UCSD-AML1 (cell line): ENCODE results near the gene GPS1.

Experiments used
- DNase-seq: peaks from one replicate; lab custom pipeline; 2025; ENCODE audit not compliant: unreplicated experiment; lab: John Stamatoyannopoulos, UW

Gene GPS1

DNA sequence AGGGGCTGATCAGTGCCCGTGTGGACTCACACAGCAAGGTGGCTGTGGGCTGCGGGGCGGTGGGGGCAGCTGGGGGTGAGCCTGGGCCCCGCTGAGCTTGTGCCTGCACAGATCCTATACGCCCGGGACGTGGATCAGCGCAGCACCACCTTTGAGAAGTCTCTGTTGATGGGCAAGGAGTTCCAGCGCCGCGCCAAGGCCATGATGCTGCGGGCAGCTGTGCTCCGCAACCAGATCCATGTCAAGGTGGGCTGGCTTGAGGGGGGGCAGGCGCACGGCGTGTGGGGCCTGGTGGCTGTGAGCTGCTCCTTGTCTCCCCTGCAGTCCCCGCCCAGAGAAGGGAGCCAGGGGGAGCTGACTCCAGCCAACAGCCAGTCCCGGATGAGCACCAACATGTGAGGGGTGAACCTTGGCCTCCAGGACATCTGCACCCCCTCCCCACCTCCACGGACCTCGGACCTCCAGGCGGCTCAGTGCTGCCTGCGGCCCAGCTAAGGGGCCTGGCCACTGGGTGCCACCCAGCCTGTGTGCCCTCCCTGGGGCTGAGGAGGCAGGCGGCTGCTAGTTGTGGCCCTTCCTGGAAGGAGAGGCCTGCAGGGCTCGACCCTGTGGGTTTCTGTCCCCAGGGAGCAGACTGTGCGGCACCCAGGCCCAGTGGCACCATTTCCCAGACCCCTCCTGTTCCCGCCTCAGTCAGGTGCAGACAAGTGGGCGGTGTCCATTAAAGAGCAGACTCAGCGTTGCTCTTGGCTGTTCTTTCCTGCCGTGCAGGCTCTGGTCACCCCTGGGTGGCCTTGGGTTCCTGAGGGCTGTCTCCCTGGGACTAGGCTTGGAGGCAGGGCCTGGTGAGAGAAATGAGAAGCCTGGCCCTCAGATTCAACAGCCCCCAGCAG is 5.3 kb downstream of the GPS1 start:
- DNase-seq = no peak

DNA sequence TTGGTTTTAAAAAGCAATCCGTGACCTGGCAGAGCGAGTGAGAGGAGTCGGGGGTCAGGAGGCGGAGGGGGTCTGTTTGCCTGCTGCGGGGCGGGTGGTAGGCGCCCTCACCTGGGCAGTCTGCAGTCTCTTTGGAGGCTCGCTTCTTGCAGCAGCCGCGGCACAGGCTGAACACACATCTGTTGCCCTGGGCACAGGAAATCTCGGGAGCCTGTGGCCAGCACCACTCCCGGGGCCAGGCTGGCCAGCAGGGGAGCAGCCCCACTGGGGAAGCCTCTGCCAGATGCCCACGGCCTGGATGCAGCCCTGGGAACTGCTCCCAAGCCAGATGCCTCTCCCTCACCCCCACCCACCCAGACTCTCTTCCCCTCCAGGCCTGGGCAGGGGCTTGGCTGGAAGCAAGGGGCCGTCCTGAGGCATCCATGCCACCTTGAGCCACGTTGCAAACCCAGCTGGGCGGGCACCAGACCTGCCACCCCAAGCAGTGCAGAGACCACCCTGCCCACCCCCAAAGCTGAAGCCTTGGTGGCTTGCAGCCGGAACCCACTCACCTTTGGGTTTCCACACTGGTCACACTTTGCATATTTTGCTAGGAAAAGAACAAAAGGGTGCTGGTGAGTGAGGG is 6.6 kb downstream of the GPS1 start:
- DNase-seq = no peak

DNA sequence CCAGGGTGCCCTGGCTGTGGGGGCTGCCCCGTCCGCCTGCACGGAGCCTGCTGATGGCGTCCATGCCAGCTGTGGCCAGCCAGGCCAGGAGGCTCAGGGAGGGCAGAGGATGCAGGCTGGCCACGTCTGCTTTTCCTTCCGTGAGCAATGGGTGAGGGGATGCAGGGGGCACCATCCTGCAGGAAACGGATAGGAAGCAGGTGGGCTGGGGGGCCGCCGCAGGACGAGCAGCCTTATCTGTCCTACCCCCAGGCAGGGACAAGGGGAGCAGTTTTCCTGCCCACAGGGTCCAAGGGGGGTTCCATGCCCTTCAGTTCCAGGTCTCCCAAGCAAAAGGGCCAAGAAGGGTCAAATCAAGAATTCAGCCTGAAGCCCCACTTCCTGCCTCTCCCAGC is 7.2 kb downstream of the GPS1 start:
- no peak for DNase-seq

DNA sequence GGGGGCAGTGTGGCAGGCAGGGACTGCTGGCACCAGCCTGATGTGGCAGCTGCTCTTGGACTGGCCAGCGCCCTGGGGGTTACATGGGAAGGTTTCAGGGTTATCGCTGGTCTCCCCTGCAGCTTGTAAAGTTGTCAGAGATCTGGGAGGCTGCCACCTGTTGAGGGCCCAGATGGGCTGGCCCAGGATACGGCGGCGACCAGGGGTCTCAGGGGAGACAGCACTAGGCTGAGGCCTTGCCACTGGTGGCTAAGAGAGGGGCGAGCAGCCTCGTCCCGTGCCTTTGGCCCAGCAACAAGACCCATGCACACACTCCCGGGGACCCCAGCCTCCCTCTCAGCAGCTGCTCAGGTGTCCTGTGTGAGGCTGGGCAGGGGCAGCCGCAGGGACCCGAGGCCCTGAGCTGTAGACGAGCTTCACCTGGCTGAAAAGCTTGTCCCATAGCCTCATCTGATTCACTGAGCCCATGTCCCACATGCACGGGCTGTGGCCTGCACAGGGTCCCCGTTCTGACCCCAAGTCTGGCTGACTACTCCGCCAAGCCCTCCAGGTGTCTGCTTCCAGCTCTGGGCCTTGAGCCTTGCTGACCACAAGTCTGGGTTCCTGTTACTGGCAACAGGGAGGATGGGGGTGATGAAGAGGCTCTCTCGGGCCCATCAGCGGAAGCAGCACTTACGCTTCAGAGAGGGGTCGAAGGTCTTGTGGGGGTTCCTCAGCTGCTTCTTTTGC is 7.7 kb downstream of the GPS1 start:
- DNase-seq = no peak

GRCh38 chr17:82060001-82060380 is 8.3 kb downstream of the GPS1 start:
- no peak for DNase-seq

GRCh38 chr17:82060614-82061013 is 8.9 kb downstream of the GPS1 start:
- DNase-seq = no peak

DNA sequence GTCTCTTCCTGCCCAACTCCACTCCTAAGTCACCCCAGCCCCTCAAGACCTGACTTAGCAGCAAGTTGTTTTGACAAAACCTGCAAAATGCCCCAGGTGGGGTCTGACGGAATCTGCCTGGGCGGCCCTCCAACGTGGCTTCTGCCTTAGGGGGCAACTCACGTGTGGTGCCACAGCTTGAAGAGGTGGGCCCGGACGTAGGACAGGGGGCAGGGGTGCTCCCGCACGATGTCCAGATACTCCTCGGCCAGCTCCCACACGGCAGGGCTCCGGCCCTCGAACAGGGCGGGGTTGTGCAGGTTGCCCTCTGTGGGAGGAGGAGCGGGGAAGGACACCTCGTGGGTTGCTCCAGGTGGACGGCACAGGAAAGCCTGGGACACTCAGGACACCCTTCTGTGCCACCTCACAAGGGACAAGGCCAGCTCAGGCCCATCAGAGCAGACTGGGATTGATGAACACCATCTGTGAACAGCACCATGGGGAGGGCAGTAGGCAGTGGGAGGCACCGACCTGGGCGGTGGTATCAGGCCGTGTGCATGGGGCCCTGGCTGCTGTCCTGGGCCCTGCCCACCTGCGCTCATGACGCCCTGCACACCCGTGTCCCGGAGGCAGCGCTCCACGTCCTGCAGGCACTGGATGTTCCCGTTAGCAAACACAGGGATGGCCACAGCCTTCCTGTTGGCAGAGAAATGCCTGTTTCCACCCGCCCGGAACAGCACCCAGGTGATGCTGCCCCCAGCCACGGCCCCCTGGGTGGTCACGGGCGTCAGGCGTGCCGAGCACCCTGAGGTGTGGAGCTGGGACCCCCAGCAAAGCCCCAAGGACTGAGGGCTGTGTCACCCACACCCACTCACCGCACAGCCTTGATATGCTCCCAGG is 9.6 kb downstream of the GPS1 start:
- DNase-seq = no peak

DNA sequence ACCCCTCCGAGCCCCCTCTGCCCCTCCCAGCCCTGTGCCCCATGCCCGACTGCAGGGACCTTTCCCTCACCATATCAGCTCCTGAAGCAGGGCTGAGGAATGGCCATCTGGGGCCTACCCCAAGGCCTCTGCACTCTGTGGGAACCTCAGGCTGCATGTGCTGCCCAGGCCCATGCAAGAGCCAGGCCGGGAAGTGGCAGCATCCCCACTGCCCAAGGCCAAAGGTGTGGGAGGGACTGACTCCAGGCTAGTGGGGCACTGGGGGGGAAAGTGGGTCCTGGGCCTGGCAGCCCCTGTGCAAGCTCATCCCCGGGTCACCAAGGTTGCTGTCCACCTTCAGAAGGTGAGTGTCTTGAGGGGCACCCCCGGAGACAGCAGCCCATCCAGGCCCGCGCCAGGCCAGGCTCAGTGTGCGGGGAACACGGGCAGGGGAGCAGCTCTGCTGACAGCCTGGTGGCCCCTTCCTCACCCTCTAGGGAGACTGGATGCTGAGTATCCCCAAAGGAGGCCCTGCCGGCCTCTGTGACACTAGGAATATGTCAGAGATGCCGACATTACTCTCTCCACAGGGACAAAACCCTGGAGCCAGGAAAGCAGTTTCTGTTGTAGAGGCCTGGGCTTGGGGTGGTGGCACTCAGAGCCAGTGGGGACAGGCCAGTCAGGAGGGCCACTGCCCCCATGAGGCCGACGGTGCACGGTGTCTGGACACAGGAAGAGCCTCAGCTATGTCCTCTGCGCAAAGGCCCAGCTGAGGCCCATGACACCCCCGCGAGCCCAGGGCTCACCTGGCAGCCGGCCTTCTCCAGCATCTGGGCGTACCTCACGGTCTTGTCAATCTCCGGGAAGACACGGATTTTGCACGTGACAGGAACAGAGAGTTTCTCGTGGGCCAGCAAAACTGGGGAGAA is 10.6 kb downstream of the GPS1 start:
- DNase-seq = no peak

DNA sequence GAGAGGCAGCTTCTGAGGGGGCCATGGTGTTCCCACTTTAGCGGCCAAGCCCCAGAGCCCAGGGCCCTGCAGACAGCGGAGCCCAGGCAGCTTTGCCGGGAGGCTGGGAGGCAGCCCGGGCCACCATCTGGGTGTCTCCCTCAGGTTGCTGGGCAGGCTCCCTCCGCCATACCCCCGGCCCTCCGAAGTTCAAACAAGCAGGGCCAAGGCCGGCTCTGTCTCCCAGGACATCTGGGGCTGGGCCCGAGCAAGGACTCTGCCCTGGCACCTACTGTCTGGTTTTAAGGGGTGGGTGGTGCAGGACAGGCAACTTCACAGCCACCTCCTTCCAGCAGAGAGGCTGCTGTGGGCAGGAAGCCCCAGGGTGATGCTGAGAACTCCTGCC is 11.3 kb downstream of the GPS1 start:
- no peak for DNase-seq

DNA sequence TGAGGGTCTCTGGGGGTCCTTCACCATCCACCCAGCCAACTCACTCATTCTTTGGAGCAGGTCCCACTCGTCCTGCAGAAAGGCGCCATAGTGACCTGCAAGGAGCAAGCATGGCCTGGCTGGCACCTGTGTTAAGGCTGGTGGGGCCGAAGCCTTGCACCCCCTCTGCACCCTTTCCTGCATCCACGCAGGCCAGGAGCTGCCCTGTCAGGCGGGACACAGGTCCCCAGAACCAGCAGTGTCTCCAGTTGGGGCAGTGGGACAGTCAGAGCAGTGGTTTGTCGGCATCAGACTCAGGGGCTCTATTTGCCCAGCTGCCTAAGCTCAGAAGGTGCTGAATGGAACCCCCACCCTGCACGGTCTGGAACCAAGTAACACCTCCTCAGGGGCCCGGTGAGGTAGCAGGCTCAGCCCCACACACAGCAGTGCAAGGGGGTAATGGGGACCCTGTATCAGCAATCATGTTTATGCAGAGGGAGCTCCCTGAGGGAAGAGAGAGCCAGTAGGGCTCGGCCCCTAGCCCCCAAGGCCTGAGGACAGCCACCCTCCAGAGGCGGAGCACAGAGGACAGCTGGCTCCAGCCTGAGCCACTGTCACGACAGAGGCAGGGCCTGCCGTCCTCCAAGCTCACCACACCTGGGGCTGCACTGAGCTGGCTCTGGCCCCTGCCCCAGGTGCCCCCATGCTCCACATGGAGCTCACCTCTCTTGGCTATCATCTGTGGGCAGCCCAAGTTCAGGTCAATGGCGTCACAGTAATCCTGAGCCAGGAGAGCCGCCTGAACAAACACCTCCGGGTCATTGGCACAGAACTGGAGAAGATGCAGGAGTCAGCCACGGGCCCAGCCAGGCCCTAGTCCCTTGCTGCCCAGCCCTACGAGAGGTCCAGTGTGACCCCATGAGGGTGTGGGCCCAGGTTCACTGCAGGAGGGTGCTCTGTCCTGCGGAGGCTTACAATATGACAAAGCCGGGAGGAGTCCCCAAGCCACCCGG is 12.0 kb downstream of the GPS1 start:
- DNase-seq = no peak

DNA sequence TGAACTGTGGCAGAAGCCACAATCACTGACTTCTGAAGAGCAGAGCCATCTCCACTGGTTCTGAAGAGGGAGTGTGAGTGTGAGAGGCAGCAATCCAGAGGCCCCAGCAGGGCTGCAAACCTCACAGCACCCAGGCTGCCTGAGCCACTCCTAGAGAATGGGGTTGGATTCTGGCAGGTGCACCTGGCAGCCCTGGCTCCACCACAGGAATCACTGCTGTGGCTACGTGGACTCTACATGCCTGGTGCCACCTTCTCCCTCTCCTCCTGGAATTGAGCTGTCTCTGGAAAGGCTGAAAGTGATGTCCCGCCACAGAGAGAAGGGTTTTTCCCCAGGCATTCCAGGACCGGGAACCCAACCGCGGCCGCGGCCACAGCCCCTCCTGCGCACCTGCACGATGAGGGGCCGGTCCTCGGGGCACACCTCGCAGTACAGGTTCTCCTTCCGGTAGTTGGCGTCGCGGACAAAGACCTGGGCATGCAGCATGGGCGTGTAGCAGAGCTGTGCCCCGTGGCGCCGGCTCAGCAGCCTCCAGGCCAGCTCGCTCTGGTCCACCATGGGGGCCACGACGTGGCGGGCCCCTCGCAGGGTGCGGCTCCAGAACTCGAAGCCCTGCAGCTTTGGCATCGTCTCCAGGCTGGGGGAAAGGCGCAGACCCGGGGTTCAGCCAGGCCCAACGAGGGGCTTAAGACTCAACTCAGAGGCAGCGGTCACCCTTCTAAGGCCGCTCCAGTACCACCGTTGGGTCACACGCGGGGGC is 12.9 kb downstream of the GPS1 start:
- DNase-seq = no peak

DNA sequence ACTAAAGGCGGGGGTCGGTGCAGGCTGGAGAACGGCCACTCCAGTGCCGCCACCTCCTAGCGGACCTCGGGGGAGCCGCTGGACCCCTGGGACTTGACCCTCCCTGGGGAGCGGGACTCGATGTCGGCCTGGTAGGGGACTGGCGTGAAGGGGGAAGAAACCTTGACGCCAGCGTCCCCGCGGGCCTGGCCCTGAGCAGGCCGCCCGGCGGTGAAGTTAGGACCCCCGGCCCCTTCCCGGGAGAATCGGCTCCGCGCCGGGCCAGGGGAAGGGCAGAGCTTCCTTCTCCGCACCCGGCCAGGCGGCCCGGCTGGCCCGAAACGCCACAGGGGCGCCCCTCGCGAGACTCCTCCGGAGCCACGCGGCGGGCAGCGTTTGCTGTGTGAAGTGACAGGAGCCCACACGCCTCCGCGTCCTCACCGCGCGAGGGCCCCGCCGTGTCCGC is 13.5 kb downstream of the GPS1 start:
- DNase-seq = peak; percentile 35

DNA sequence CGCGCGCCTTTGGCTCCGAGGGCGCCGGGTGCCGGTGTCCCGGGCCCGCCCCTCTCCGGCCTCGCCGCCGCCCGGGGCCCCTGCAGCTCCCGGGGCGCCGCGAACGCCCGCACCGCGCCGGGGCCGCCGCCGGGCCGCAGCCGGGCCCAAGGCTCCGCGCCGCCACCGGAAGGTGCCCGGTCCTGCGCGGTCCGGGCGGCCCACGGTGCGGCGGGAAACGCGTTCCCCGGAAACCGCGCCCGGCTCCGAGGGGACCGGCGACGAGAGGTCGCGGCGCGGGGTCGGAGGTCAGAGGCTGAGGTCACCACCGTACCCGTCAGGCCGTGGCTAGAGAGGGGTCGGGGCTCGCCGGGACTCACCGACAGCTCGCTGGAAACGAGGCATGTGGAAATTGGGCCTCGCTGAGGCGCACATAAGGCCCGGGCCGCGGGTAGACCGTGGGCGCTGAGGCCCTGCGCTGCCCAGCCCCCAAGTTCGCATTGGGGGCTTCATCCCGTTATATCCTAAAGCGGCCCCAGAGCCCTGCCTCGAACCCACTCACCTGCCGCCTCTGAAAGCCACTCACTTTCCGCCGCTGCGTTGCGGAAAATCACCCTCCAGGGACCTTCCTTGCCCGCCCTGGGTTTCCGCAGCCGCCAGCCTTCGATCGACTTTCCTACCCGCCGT is 14.1 kb downstream of the GPS1 start, which contains the start of gene DUS1L:
TSS of gene DUS1L (minus strand) at position 167 of the 666 bp plus-strand sequence. CDS start 745 bp downstream, outside the sequence.
- DNase-seq = peak; percentile 77

GRCh38 chr17:82070611-82071010 is 18.9 kb downstream of the GPS1 start:
- DNase-seq = no peak

DNA sequence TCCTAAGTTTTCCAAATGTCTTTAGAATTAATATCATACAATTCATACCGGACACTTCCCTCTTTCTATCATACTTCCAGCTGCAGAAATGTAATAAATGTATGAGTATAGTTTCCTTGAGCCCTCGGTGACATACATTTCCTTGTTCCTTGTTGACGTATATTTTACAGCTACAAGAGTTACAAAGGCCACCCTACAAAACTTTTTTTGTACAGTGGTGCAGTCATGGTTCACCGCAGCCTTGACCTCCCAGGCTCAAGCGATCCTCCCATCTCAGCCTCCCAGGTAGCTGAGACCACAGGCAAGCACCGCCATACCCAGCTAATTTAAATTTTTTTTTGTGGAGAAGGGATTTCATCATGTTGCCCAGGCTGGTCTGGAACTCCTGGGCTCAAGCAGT is 21.1 kb downstream of the GPS1 start:
- DNase-seq = no peak

GRCh38 chr17:82073446-82073845 is 21.7 kb downstream of the GPS1 start:
- DNase-seq = no peak
